Activated T-helper 9 cell treated with anti-CD3 and anti-CD28 coated beads, Interleukin-2, amount 50 U/mL, for 16 hours (primary cell): Measurements from ENCODE around the gene PTAFR.

Experiments
- DNase-seq: peaks from one replicate; pipeline ENCODE4 v3.0.0-alpha.2; 2020; ENCODE audit warnings: low read depth

Gene PTAFR

GRCh38 chr1:28118640-28119307 is 57.7 kb downstream of the PTAFR start:
- no peak for DNase-seq

DNA sequence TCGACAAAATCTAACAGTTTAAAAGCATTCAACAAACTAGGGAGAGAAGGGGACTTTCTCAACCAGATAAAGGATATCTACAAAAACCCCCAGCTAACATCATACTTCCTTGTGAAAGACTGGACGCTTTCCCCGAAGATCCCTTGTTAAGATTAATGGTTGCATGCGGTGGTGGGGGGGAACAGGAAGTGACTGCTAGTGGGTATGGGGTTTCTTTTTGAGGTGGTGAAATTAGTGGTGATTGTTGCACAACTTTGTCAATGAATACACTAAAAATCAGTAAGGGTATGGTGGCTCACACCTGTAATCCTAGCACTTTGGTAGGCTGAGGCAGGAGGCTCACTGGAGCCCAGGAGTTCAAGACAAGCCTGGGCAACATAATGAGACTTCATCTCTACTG is 61.2 kb downstream of the PTAFR start:
- DNase-seq: peak; percentile 19

GRCh38 chr1:28114844-28115243 is 61.6 kb downstream of the PTAFR start:
- no peak for DNase-seq

DNA sequence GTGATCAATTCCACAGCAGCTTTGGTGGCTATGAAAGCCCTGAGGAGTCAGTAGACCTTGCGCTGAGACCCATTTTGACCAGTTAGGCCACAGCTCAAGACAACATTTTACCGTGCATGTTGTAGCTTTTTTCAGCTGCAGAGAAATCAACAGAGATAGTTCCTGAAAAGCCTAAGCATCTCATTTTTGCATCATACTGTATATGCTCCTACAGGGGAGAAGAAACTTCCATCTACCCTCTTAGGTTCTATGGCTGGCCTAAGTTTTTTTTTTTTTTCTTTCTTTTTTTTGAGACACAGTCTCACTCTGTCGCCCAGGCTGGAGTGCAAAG is 63.3 kb downstream of the PTAFR start:
- no peak for DNase-seq

GRCh38 chr1:28112388-28113241 is 63.9 kb downstream of the PTAFR start:
- DNase-seq: no peak

DNA sequence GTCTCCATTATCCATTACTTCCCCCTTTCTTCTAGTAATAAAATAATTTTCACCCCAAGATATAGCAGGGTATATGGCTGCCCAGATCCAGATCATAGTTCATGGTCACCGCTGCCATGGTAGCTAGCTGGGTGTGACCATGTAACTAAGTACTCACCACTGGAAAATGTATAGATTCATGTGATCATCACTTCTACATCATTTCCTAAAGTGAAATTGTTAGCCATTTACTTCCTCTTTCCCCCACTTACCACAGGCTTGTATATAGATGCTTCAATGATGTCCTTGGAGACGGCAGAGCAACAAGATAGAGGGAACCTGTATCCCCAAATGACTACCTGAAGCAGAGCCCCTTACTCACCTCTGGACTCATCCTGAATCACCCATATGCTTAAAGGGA is 65.3 kb downstream of the PTAFR start:
- DNase-seq: no peak

GRCh38 chr1:28110555-28110954 is 65.9 kb downstream of the PTAFR start:
- no peak for DNase-seq

DNA sequence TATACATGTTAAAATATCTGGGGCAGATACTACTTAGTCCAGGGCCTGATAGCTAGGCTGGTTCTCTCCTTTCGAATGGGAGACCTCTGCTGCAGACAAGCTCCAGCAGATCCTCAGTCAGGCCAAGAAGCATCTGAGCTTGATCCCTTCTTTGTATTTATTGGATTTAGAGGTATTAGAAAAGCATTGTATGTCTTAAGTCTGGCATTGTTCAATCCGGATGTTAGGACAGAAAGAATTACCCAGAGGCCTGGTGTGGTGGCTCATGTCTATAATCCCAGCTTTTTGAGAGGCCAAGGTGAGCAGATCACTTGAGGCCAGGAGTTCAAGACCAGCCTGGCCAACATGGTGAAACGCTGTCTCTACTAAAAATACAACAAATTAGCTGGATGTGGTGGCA is 66.9 kb downstream of the PTAFR start:
- no peak for DNase-seq

- DNase-seq: no peak
These were observed 68.5 kb downstream of the PTAFR start for GRCh38 chr1:28108001-28108400.

DNA sequence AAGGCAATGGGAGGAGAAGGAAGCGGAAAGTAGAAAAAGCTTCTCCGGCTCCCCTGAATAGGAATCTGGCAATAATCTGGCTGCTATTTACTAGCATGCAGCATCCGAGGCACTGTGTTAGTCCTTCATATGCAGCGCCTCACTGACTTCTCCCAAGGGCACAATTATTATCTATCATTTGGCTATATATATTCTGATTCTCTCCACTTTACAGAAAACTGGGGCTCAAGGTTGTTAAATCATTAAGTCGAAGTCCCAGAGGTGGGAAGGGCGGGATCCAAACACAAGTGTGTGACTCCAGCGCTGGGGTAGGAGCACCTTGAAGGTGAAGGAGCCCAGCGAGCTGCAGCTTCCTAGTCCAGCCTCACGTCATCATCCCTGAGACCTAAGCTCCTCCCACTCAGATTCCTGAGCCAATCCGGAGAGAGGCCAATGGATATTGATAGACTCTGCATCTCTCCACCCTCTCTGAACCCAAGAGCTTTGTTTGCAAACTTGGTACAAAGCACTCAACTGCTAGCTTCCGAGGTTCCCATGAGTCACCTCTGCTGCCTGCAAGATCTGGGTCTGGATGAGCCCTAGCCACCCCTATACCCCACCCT is 71.5 kb downstream of the PTAFR start:
- DNase-seq: no peak

GRCh38 chr1:28102189-28102588 is 74.3 kb downstream of the PTAFR start:
- DNase-seq: no peak

- DNase-seq: no peak
These were observed 77.3 kb downstream of the PTAFR start for GRCh38 chr1:28099050-28099769.
